Right lobe of liver (tissue), 6 donors: ENCODE results near the gene TMEM240. TPM values are rescaled to one million over a fixed set of nuclear protein-coding genes. Genes with fewer than 3 reads are reported as not detected.
"Not testable (repeated sequence)": the region's sequence is repeated elsewhere in the genome, so short reads cannot be mapped to it uniquely, and the experiment has no call there.

ENCODE experiments used
- ATAC-seq, 4 donors: fragments of 200-7000 bp; cut with Tn5 transposase; one replicate each; pipeline ENCODE4 v1.9.1; 2020; ENCODE audit warnings: mild to moderate bottlenecking in 4 of 4, moderate library complexity in 4 of 4
- DNase-seq, 3 donors: peaks; one replicate each; pipeline ENCODE4 v3.0.0-alpha.2; 2020
- H3K27ac ChIP-seq, 3 donors: fragments of 200-600 bp; one replicate each; pipeline ENCODE4 v1.8.0; 2022
- H3K27me3 ChIP-seq, 2 donors: fragments of 200-600 bp; one replicate each; pipeline ENCODE4 v1.8.0; 2022
- H3K36me3 ChIP-seq, 4 donors: fragments of 200-600 bp; sonication (generic) in 1 of 4; one replicate each; pipeline versions ENCODE4 v1.5.1 to v1.8.0; 2017 to 2022; ENCODE audit warnings: control low read depth in 1 of 4
- H3K4me1 ChIP-seq, 4 donors: fragments of 200-600 bp; sonication (generic) in 1 of 4; one replicate each; pipeline versions ENCODE4 v1.5.1 to v1.8.0; 2017 to 2022; ENCODE audit warnings: control low read depth in 1 of 4
- H3K4me3 ChIP-seq, 3 donors: fragments of 200-600 bp; one replicate each; pipeline ENCODE4 v1.8.0; 2022
- H3K9me3 ChIP-seq, 4 donors: fragments of 200-600 bp; sonication (generic) in 1 of 4; one replicate each; pipeline versions ENCODE4 v1.5.1 to v1.8.0; 2017 to 2022; ENCODE audit warnings: control low read depth in 1 of 4
- CTCF ChIP-seq, 4 donors: fragments of 200-600 bp in 3 of 4; fragments of 450-650 bp in 1 of 4; IDR thresholded peaks; one replicate each; pipeline versions ENCODE4 v1.5.1 to v1.8.0; 2016 to 2022; ENCODE audit warnings: antibody characterized with exemption in 4 of 4, mild to moderate bottlenecking in 2 of 4
- POLR2A ChIP-seq: fragments of 450-650 bp; IDR thresholded peaks from one replicate; pipeline ENCODE4 v1.6.1; 2017; ENCODE audit warnings: antibody characterized with exemption, mild to moderate bottlenecking
- WGBS: methylation state at CpG from one replicate; pipeline ENCODE4 v1.1.6; 2018; ENCODE audit warnings: low coverage, low lambda C conversion rate; ENCODE audit not compliant: insufficient coverage; ENCODE audit errors: missing lambda C conversion rate; 5-methylcytosine and 5-hydroxymethylcytosine counted together
- intact Hi-C, 2 donors: fragments of 100-400 bp; cut with DNase I; formaldehyde crosslinking; loops; one replicate each; pipeline versions ENCODE4 v1.11.2 to v1.14.1; 2022
- total RNA-seq, 6 experiments: library from RNA; depleted of rRNA in 2 of 6; stranded (reverse); fragments of >200 nt in 2 of 6; fragmentation: NEBNext Ultra II Directional in 3 of 6; extraction: Animal tissue kit (Norgen Biotek cat#: 25700) in 3 of 6; gene quantifications; one replicate each; pipeline versions ENCODE4 v1.1.0 to v1.2.4, GENCODE V29; 2016 to 2023
- donor health status: DM: no; HTN: yes; CAD: no.
- donor health status: DM: no; HTN: no; CAD: no.
- donor health status: DM: no; HTN: no; CAD: no.
- donor health status: DM: no; HTN: yes; CAD: no.
- donor health status: DM: no; HTN: yes; CAD: no.

Gene TMEM240
- total RNA-seq, 6 experiments from 2014 or later: 0.40 TPM; not detected in 5

DNA sequence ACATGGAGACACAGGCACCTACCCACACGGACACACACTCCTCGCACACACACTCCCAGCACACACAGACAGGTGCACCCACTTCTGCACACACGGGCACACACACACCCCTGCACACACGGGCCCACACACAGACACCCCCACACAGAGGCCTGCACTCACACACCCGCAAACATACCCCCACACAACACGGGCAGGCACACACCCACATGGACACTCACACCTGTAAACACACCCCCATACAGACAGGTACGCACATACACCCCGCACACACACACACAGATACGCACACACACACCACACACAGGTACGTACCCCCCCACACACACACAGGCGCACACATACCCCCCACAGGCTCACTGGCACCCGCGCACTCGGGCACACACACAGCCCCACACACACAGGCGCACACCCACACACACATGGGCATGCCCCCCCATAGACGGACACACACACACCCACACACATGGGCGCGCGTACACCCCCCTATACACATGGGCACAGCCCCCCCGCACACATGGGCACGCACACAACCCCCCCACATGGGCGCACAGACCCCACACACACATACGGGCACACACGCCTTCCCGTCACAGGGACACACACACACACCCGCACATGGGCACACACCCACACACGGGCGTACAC is 22.3 kb downstream of the TMEM240 start:
- Histone ChIP-seq H3K4me3 (no peak overlapping the region), H3K27me3 (no peaks in the 10 kb centered on the region), H3K4me1 (no peaks in the 10 kb centered on the region), H3K27ac (no peak overlapping the region), H3K36me3 (peaks cover 0 to 12% (median 1%) of the 10 kb centered on the region in 4 donors), H3K9me3 (no peaks in the 10 kb centered on the region)
- TF ChIP-seq POLR2A: no peak
- no peak for TF ChIP-seq CTCF (IDR thresholded peaks at IDR 0.05)
- 91% methylated on average over 17 of the region's 28 CpGs for WGBS
- no peak for ATAC-seq
- intact Hi-C loops: no loop called here
- peak in 1 of 3 donors; percentile 57 for DNase-seq

GRCh38 chr1:1516923-1517322 is 23.5 kb downstream of the TMEM240 start:
- not testable (repeated sequence) for DNase-seq

GRCh38 chr1:1514376-1514775 is 26.0 kb downstream of the TMEM240 start:
- intact Hi-C loops, H3K36me3 ChIP-seq, H3K4me3 ChIP-seq, DNase-seq, H3K27me3 ChIP-seq, H3K4me1 ChIP-seq, H3K27ac ChIP-seq, H3K9me3 ChIP-seq, ATAC-seq: not testable (repeated sequence)
- 80% methylated on average over 5 of the region's 16 CpGs for WGBS

More at GRCh38 chr1:1516923-1517322, 23.5 kb downstream of the TMEM240 start:
- intact Hi-C loops, H3K4me1 ChIP-seq, H3K9me3 ChIP-seq, H3K27me3 ChIP-seq, ATAC-seq, H3K27ac ChIP-seq, H3K4me3 ChIP-seq: not testable (repeated sequence)
- no CpG with 5 or more reads among the region's 14 CpGs for WGBS
- H3K36me3 ChIP-seq: peaks cover 0 to 12% (median 1%) of the 10 kb centered on the region in 4 donors

DNA sequence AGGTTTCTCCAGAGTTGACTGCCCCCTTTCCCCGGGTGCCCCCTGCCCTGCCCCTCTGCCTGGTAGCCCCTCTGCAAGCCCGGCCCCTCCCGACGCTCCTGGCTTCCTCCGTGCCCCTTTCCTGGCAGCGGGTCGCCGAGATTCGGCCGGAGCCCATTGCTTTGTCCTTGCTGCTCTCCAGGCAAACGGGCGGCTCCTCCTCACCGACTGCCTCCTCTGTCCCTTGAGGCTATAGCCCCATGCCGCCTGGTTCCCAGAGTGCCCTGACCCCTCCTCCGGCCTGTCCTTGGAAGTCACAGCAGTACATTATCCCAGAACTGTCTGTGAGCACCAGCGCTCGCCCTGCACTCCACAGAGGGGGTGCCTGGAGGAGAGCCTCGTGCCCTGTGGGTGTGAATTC is 26.7 kb downstream of the TMEM240 start:
- H3K27ac ChIP-seq, H3K4me1 ChIP-seq, H3K36me3 ChIP-seq, ATAC-seq, H3K27me3 ChIP-seq, H3K4me3 ChIP-seq, H3K9me3 ChIP-seq, intact Hi-C loops, DNase-seq: not testable (repeated sequence)
- WGBS: 70% methylated on average over 2 of the region's 18 CpGs

- H3K27me3 ChIP-seq, H3K36me3 ChIP-seq, H3K27ac ChIP-seq, DNase-seq, intact Hi-C loops, H3K4me1 ChIP-seq, ATAC-seq, H3K9me3 ChIP-seq: not testable (repeated sequence)
- WGBS: no CpG with 5 or more reads among the region's 52 CpGs
- peak overlapping the region; percentile 78 to 96 (median 82) for H3K4me3 ChIP-seq
Observed at GRCh38 chr1:1512425-1512824, 28.0 kb downstream of the TMEM240 start.

DNA sequence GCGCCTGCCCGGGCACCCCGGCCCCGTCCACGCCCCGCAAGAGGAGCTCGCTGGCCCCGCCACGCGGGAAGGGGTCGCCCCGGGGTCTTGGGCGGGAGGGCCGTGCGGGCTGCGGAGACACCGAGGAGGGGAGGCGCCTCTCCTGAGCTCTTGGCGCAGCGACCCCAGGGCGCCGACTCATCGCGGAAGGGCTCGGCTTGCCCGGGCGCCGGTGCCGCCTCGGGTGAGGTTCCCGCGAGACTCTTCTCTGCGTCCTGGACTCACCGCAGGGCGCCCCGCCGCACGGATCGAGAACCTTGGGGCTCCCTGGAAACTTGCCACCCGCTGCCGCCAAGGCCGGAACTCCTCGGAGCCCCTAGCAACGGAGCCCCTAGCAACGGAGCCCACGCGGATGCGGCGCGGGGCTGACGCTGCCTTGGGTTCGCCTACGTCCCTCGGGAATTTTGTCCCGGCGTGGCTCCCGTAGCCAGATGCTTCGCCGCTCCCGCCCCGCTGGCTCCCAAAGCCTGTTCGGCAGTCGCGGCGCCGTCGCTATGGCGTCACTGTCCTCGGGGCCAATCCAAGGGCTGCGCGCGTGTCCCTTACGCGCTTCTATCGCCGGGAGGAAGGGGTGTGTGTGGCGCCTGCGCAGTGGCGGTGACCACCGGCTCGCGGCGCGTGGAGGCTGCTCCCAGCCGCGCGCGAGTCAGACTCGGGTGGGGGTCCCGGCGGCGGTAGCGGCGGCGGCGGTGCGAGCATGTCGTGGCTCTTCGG is 28.7 kb downstream of the TMEM240 start, which contains the start of gene ATAD3A:
Gene ATAD3A (plus strand): TSS at position 630 of the 753 bp plus-strand sequence. CDS start 107 bp downstream, at position 737.
- peaks cover 0 to 7% (median 2%) of the 10 kb centered on the region in 4 donors for H3K4me1 ChIP-seq
- peak; percentile 99 for DNase-seq
- H3K9me3 ChIP-seq: no peaks in the 10 kb centered on the region
- peak within 1 kb of the TSS; percentile 78 to 96 (median 82) for H3K4me3 ChIP-seq
- peak within 1 kb of the TSS; percentile 64 to 85 (median 83) for H3K27ac ChIP-seq
- intact Hi-C loops: no loop called here
- no peaks in the 10 kb centered on the region for H3K27me3 ChIP-seq
- no peak for TF ChIP-seq CTCF (IDR thresholded peaks at IDR 0.05)
- TF ChIP-seq POLR2A: peak; percentile 49
- peak; percentile 92 to 97 (median 96) for ATAC-seq
- peaks cover 0 to 2% (median 0%) of the 10 kb centered on the region in 4 donors for H3K36me3 ChIP-seq
- WGBS: 0% methylated on average over 1 of the region's 99 CpGs
